Measurements from ENCODE around the gene TAPT1.
"Not testable (repeated sequence)": the region's sequence is repeated elsewhere in the genome, so short reads cannot be mapped to it uniquely, and the experiment has no call there.

TAPT1 gene, protein sequence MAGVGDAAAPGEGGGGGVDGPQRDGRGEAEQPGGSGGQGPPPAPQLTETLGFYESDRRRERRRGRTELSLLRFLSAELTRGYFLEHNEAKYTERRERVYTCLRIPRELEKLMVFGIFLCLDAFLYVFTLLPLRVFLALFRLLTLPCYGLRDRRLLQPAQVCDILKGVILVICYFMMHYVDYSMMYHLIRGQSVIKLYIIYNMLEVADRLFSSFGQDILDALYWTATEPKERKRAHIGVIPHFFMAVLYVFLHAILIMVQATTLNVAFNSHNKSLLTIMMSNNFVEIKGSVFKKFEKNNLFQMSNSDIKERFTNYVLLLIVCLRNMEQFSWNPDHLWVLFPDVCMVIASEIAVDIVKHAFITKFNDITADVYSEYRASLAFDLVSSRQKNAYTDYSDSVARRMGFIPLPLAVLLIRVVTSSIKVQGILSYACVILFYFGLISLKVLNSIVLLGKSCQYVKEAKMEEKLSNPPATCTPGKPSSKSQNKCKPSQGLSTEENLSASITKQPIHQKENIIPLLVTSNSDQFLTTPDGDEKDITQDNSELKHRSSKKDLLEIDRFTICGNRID

DNA sequence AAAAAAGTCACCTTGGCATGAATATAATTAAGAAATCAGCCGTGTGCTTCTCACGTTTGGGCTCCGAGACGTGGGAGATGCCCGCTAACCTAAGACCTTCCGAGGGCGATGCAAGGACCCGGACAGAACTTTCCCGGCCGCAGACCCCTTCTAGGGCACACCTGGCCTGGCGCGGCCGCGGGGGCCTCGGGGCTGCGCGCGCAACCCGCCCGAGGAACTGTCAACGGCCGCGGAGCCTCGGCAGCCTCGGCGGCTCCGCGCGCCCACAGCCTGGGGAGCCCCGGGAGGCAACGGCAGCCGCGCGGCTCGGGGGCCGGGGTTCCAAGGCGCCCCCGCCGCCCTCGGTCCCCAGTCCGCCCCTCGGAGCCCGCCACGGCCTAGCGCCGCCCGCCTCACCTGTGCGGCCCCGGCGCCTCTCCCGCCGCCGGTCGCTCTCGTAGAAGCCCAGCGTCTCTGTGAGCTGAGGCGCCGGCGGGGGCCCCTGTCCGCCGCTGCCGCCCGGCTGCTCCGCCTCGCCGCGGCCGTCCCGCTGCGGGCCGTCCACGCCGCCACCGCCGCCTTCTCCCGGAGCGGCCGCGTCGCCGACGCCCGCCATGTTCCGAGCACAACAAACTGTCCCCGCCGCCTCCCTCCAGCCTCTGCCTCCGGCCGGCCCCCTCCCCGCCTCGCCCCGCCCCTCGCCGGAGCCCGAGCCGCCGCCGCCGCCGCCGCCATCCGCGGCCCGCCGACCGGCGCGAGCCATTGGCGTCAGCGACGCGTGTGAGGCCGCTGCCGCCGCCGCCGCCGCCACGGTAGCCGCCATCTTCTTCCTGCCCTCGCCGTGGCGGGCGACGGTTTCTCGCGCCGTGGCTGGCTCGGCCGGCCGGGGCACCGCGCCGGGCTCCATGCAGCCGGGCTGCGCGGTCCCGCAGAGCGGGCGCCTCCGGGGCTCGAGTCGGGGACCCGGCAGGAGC, at the start of gene TAPT1:
TSS of gene TAPT1 (minus strand) at position 609 of the 953 bp plus-strand sequence. CDS start at position 595, 14 bp downstream.
- peak; percentile 57 for DNase-seq (ENCODE audit: low read depth)

DNA sequence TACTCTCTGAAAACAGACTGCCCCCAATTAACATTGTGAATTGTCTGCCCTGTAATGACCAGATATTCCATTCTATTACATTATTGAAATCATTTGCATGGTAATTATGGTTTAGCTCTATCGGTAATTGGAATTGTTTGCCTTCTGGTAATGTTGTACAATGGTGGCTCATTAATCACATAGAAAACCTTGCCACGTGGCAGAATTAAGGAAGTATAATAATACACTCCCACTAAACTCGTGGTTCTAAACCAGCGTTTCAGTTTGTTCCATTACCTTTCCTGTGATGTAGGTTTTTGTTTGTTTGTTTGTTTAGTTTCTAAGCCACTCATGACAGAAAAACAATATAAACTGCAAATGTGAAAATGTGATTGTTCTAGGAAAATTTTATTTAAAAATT, 45.1 kb upstream of the TAPT1 start:
- DNase-seq (ENCODE audit: low read depth): no peak

DNA sequence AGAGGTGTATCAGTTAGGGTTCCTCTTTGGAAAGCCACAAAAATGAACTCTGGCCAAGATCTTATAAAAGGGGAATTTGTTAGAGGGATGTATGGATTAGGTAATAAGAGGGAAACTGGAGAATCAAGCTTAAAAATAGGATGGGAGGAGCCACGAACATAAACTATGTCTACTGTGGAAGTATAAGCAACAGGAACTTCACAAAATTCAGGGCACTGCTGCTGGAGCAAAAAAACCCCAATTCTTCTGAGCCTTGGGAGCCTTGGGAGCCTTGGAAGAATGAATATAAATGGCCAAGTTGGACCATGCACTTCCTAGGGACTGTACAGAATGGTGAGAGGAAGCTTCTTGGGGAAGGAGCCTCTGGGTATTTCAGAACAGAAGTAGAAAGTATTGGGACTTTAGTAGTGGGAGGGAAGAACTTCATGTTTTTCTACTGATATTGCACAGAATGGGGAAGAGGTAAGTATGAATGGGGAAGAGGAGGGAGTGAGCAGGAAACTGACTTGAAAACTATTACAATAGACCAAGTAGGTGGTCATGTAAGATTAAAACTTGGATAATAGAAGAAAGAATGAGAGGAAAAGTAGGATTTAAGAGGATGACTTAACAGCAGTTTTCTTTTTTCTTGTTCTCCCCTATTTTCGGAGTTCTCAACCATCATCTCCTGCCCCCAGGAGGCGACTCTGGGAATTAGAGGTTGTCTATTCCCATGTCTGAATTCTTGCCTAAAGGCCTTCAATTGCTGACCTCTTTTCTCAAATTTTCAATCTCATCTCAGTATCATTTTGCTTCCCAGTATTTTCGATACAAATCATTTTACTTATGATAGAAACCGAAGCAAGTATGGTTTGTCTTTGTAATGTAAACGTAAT, 44.4 kb upstream of the TAPT1 start:
- no peak for DNase-seq (ENCODE audit: low read depth)

GRCh38 chr4:16269742-16270453, 43.6 kb upstream of the TAPT1 start:
- DNase-seq (ENCODE audit: low read depth): not testable (repeated sequence)

DNA sequence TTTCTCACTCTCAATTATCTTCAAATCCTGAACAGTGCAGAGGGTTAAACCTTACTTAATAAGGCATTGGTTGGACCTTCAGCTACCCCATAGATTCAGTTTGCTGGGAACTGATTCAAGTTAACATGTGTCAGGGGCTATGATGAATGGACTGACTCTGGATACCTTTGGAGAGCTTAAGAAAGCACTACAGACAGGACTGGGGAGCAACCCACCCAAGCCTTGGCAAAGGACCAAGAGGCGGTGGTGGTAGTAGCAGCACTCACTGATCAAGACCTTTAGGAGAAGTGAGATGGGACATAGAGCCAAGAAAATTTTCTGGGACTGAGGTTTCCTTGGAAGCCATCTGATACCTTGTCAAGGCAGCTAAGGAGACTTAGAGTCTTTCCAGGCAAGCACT, 43.0 kb upstream of the TAPT1 start:
- DNase-seq (ENCODE audit: low read depth): no peak

- DNase-seq (ENCODE audit: low read depth): no peak
Observed at GRCh38 chr4:16268290-16268689, 42.0 kb upstream of the TAPT1 start.

DNA sequence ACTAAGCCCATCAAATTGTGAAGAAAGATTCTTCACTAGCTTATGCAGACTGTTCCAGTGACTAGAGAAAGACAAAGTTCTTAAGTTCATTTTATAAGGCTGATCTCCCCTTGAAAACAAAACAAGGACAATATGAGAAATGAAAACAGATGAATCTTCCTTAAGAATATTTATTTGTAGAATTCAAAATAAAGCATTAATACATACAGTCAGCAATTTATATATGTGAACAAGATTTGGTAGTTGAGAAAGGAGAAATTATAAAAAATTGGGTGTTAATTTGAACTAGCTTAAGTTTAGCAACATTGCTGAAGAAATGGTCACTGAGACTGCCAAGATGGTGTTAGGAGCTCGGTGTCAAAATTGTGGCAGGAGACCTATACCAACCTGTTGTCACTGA, 41.4 kb upstream of the TAPT1 start:
- DNase-seq (ENCODE audit: low read depth): no peak

DNA sequence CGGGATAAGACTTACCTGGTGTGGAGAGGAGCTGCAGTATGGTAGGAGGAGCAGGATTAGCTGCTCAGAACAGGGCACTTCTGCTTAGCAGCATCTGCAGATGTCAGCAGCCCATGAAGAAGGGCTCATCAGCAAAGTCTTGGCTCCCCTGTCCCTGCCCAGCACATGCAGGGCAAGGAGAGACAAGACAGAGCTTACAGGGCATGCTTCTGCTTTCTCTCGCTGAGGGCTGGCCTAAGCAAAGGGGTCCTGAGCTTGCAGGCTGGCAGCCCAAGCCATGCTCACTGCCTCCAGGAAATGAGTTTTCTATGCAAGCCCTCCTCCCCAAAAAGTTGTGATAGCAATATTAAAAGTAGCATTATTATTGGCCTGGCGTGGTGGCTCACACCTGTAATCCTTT, 39.5 kb upstream of the TAPT1 start:
- no peak for DNase-seq (ENCODE audit: low read depth)

DNA sequence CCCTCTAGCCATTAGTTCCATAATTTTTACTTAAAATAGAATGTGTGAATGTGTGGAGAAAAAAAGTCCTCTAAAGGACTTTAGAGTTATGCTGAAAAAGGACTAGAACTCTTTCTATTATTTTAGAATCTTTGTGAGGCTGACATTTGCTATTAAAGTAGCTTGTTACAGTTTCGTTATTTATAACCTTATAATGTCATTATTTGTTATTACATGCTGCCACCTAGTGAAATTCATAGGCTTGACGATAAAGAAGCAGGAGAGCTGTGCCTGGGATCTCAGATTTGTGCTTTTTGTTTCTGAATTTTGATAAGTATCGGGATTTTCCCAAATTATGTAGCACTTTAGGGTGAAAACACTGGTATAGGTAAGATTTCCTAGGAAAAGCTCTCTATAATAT, 38.5 kb upstream of the TAPT1 start:
- DNase-seq (ENCODE audit: low read depth): no peak

GRCh38 chr4:16263056-16263455, 36.8 kb upstream of the TAPT1 start:
- DNase-seq (ENCODE audit: low read depth): no peak

DNA sequence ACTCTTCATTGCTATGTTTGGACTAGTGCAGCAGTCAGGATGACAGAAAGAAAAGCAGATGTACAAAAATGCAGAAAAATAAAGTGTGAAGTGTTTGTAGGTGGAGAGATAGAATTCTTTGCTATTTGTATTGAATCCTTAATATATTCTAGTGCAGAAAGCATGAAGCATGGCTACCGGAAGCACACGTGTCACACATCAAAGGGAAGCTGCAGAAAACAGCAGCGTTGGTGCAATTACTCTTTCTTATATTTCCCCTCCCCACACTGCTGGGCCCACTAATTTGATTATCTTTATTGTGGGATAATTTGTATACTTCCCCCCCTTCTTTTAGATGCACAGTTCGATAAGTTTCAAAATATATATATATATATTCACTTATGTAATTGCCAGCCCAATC, 35.9 kb upstream of the TAPT1 start:
- no peak for DNase-seq (ENCODE audit: low read depth)

DNA sequence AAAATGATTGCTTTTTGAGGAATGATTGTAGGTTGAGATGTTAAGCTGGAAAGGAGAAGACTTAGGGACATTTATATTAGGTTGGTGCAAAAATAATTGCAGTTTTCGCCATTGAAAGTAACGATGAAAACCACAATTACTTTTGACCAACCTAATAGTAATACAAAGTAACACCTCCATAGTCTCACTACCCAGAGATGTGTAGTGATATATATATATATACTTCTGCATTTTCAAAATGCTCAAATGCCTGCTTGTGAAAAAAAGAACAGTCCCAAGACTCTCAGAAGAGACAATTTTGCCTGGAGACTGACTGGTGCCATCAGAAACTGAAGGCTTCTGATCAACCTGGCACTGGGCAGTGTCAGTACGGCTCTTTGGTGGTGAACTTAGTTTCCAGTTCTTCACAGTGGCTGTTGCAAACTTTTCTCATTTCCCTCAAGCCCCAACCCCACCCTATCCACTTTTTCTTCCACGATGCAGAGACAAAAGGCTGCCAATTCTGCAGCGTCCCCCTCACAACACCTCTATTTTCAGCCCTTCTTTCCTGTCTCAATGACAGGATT, 35.1 kb upstream of the TAPT1 start:
- no peak for DNase-seq (ENCODE audit: low read depth)

DNA sequence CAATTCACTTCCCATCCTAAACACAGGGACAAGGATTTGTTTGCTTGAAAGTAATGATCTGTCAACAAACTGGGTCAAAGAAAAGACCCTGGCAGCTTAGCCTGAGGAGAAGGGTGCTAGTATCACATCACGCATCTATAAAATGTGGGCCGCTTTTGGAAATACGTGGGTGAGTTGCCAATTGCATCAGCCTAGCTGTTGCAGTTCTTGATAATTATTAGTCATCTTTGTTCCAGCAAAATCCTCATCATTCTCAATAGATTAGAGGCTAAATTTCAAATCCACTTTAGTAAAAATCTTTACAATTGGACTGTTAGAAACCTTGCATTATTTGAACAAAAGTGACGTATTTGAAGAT, 33.6 kb upstream of the TAPT1 start:
- DNase-seq (ENCODE audit: low read depth): no peak

DNA sequence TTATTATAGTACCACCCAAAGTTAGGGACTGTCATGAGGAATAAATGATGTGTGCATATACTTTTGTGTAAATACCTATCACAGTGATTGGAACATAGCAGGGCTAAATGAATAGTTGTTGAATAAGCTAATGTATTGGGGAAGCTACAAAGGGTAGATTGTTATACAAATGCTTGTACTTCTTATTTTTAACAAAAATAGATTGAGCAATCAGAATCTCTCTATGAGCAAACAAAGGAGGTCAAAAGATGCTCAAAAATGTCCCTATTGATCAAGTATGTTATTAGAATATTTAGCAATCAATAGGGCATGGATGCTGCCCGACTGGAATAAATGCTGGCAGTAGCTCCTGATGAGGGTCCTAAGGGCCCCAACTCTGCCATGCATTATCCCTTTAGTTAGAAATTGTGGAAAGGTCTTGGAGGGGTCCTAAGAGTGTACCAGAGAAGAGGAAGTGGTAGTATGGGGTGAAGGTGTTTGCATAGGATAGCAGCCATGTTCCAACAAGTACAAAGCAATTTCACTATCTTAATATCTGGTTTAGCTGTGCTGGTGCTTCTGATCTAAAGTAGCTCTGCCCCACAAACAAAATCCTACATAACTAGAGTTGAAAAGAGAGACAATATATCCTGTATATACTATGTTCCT, 33.1 kb upstream of the TAPT1 start:
- no peak for DNase-seq (ENCODE audit: low read depth)

- DNase-seq (ENCODE audit: low read depth): no peak
Observed at GRCh38 chr4:16257611-16258010, 31.3 kb upstream of the TAPT1 start.

GRCh38 chr4:16256343-16256742, 30.1 kb upstream of the TAPT1 start:
- DNase-seq (ENCODE audit: low read depth): no peak

DNA sequence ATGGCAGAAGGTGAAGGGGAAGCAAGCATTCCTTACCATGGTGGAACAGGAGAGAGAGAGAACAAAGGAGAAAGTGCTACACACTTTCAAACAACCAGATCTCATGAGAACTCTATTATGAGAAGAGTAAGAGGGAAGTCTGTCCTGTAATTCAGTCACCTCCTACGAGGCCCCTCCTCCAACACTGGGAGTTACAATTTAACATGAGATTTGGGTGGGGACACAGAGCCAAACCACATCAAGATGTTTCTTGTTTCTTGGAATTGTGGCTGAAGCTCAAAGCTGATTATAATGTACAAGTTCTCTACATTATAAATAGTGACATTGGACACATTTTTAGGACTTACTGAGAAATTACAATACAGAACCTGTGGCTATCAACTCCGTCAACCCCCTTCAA, 29.5 kb upstream of the TAPT1 start:
- DNase-seq (ENCODE audit: low read depth): no peak

DNA sequence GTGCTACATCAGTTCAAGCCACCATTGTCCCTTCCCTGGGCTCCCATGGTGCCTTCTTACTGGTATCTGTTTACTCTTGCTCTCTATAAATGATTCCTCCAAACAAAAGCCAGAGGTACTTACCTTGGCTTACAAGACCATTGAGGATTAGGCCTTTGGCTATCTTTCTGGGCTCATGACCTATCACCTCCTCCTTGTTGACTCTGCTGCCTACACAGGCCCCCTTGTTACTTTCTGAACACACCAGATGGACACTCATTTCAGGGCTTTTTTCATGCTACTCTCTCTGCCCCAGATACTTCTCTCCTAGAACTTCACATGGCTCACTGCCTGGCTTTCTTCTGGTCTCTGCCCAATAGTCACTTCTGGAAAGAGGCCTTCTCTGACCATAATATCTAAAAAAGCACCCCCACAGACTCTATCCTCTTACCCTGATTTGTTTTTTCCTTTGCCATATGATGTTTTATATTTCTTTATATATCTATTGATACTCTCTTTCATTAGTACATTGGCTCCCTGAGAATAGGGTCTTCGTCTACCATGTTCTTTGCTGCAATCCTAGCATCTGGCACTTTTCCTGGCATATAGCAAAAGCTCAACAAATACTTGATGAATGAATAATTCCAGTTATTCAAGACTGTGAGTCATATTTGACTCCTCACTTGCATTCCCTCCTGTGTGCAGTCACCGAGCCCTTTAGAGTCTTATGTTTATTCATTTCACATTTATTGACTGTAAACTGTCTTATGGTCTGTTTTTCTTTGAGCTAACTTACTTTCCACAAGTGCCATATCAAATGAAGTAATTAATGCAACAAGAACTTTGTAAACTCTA, 27.1 kb upstream of the TAPT1 start:
- no peak for DNase-seq (ENCODE audit: low read depth)

GRCh38 chr4:16250661-16251365, 24.5 kb upstream of the TAPT1 start:
- DNase-seq (ENCODE audit: low read depth): no peak

Measured in stimulated activated CD8-positive, alpha-beta memory T cell treated with anti-CD3 and anti-CD28 coated beads, Interleukin-12 subunit alpha, Interleukin-12 subunit beta, amount 100 ng/mL, for 1 hour (primary cell).